Measurements from ENCODE around the gene KCND2.

The KCND2 gene

GRCh38 chr7:120337308-120337907, 64.4 kb downstream of the KCND2 start:
- TF ChIP-seq CTCF (IDR thresholded peaks at IDR 0.05; ENCODE audit: low read depth, low read length): no peak
- H3K4me3 ChIP-seq (ENCODE audit: low read depth, low read length): no peak overlapping the region

DNA sequence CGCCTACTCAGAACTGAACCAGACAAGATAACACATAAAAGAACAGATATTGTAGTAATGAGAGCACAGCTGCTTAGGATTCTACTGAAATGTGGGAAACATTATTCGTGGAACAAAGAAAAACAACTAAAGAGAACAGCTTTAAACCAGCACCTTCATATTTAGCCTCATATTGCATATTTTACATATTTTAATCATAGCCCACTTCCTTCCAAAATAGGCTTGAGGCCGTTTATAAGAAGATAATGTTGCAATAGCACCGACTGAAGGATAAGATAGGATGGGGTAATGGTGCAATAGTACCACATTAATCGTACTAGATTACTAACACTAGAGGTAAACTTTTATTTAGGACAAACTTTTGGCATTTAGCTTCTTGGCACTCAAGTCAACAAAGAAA, 71.3 kb downstream of the KCND2 start:
- no peak for TF ChIP-seq CTCF (IDR thresholded peaks at IDR 0.05; ENCODE audit: low read depth, low read length)

DNA sequence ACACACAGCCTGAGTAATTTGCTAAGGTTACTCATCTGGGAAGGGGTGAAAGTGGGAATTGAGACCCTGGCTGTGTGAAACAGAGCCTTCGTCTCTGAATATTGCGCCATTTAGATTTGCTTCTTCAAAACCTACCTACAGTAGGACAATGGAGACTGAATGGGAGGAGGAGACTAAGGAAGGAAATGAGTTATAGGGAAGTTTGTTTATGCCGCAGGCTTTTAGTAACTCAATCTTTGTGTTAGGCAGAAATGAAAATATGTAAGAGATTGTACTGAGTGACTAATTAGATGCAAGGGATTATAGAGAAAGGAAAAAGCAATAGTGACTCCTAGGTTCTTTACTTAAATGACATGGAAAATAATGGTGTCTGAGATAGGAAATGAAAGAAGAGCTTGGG, 80.2 kb downstream of the KCND2 start:
- H3K4me3 ChIP-seq (ENCODE audit: low read depth, low read length): no peak overlapping the region
- TF ChIP-seq CTCF (IDR thresholded peaks at IDR 0.05; ENCODE audit: low read depth, low read length): no peak

More for the DNA sequence above, 71.3 kb downstream of the KCND2 start:
- H3K4me3 ChIP-seq (ENCODE audit: low read depth, low read length): no peak overlapping the region

DNA sequence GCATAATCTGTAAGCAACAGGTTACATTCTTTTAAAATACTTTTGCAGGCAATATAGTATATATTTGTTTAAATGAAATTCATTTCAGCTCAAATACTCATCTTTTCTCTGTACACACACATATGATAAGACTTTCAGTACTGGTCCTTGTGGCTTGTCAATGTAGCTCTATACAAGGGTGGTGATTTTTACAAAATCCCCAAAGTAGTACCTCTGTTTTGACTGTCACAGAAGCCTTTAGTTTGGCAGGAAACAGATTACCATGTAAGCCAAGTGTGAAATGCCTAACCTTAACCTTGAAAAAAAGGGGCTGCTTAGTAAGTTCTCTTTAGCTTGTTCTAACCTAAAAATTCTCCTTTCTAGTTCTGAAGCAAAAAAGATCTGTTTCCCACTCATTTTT, 87.9 kb downstream of the KCND2 start:
- no peak for TF ChIP-seq CTCF (IDR thresholded peaks at IDR 0.05; ENCODE audit: low read depth, low read length)

DNA sequence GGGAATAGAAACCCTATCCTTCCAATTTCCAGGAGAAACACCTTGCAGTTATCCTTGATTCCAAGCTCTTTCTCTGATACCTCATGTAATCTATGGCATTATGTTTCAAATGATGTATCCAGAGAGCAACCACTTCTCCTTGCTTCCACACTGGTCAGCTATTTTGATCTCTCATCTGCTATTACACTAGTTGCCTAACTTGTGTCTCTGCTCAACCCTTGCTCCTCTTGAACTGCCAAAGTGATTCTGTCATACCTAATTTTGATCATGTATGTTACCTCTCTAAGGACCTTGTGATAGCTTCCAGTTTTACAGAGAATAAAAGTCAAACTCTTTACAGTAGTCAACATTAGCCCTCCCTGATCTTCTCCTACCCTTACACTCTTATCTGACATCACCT, 90.4 kb downstream of the KCND2 start:
- no peak overlapping the region for H3K4me3 ChIP-seq (ENCODE audit: low read depth, low read length)
- TF ChIP-seq CTCF (IDR thresholded peaks at IDR 0.05; ENCODE audit: low read depth, low read length): no peak

More for the DNA sequence above, 87.9 kb downstream of the KCND2 start:
- no peak overlapping the region for H3K4me3 ChIP-seq (ENCODE audit: low read depth, low read length)

GRCh38 chr7:120370954-120371353, 98.0 kb downstream of the KCND2 start:
- no peak overlapping the region for H3K4me3 ChIP-seq (ENCODE audit: low read depth, low read length)
- no peak for TF ChIP-seq CTCF (IDR thresholded peaks at IDR 0.05; ENCODE audit: low read depth, low read length)

GRCh38 chr7:120373174-120373573, 100.2 kb downstream of the KCND2 start:
- no peak for TF ChIP-seq CTCF (IDR thresholded peaks at IDR 0.05; ENCODE audit: low read depth, low read length)
- H3K4me3 ChIP-seq (ENCODE audit: low read depth, low read length): no peak overlapping the region
